H1 (cell line): ENCODE data around the gene CELF1. TPM values are rescaled to one million over a fixed set of nuclear protein-coding genes. Genes with fewer than 3 reads are reported as not detected.

Experiments used
- CTCF ChIA-PET: fragments of 300-600 bp; sonication (Branson Sonifier 250); formaldehyde crosslinking; loops from one replicate; lab custom pipeline; 2021; ENCODE audit not compliant: partially characterized antibody; lab: Charles Lee
- POLR2A ChIA-PET: fragments of 300-600 bp; sonication (Branson Sonifier 250); formaldehyde crosslinking; loops from one replicate; lab custom pipeline; 2021; ENCODE audit warnings: inconsistent platforms; ENCODE audit not compliant: partially characterized antibody; lab: Charles Lee
- DNase-seq, 2 experiments: peaks; one replicate each; pipeline versions ENCODE4 v3.0.0 to v3.0.0-alpha.2; 2010 to 2022; ENCODE audit warnings: low spot score in 2 of 2, low read depth in 1 of 2, mixed read lengths in 1 of 2
- FAIRE-seq: peaks from 2 replicates; lab custom pipeline; 2011; peaks lifted over from hg19 to GRCh38; lab: Jason Lieb, UNC
- H2AFZ ChIP-seq: 2 replicates; pipeline ENCODE4 v1.8.1; 2012; ENCODE audit warnings: low read length, inconsistent platforms
- H2AK5ac ChIP-seq: 2 replicates; pipeline ENCODE4 v1.6.1; 2013; ENCODE audit warnings: low read depth, low read length
- H2BK120ac ChIP-seq: replicated peaks from 2 replicates; pipeline ENCODE3; 2013; ENCODE audit warnings: low read depth, low read length, inconsistent platforms
- H2BK12ac ChIP-seq: 2 replicates; pipeline ENCODE4 v1.6.1; 2013; ENCODE audit warnings: low read depth, low read length
- H2BK15ac ChIP-seq: 2 replicates; pipeline ENCODE4 v1.6.1; 2013; ENCODE audit warnings: low read length
- H2BK20ac ChIP-seq: 2 replicates; pipeline ENCODE4 v1.6.1; 2013; ENCODE audit warnings: low read length
- H2BK5ac ChIP-seq: 2 replicates; pipeline ENCODE4 v1.6.1; 2013; ENCODE audit warnings: low read depth, low read length
- H3K14ac ChIP-seq: 2 replicates; pipeline ENCODE4 v1.6.1; 2013; ENCODE audit warnings: inconsistent platforms; ENCODE audit not compliant: insufficient read length
- H3K18ac ChIP-seq: 2 replicates; pipeline ENCODE4 v1.6.1; 2013; ENCODE audit warnings: low read length; ENCODE audit errors: extremely low read depth
- H3K23ac ChIP-seq: 2 replicates; pipeline ENCODE4 v1.6.1; 2013; ENCODE audit warnings: inconsistent platforms; ENCODE audit not compliant: insufficient read length
- H3K23me2 ChIP-seq: 2 replicates; pipeline ENCODE4 v1.6.1; 2013; ENCODE audit warnings: low read depth, low read length
- H3K27ac ChIP-seq: 2 replicates; pipeline ENCODE4 v1.6.1; 2011; ENCODE audit warnings: low read depth, low read length, inconsistent platforms
- H3K27me3 ChIP-seq, 4 experiments: replicated peaks in 1 of 4; 1 replicate in 1 of 4; 2 replicates in 3 of 4; pipeline versions ENCODE4 v1.6.1 to v1.8.1; 2011 to 2013; ENCODE audit warnings: low read length in 3 of 4, mild to moderate bottlenecking in 3 of 4, inconsistent platforms in 2 of 4, mixed read lengths in 2 of 4, moderate library complexity in 1 of 4; ENCODE audit not compliant: control insufficient read depth in 3 of 4, insufficient read depth in 3 of 4; ENCODE audit errors: extremely low read depth in 1 of 4
- H3K36me3 ChIP-seq, 4 experiments: 2 replicates each; pipeline versions ENCODE4 v1.6.1 to v1.8.1; 2011 to 2013; ENCODE audit warnings: mild to moderate bottlenecking in 4 of 4, low read length in 3 of 4, moderate library complexity in 2 of 4, control low read depth in 1 of 4, inconsistent platforms in 1 of 4; ENCODE audit not compliant: insufficient read depth in 4 of 4, control insufficient read depth in 2 of 4
- H3K4ac ChIP-seq: replicated peaks from 2 replicates; pipeline ENCODE3; 2013; ENCODE audit warnings: low read length, low read depth, mixed read lengths, inconsistent platforms; ENCODE audit not compliant: insufficient read length
- H3K4me1 ChIP-seq, 4 experiments: replicated peaks in 1 of 4; 1 replicate in 1 of 4; 2 replicates in 3 of 4; pipeline versions ENCODE4 v1.6.1 to v1.8.1; 2011 to 2013; ENCODE audit warnings: low read length in 3 of 4, inconsistent platforms in 2 of 4, mixed read lengths in 1 of 4; ENCODE audit not compliant: insufficient read depth in 4 of 4, control insufficient read depth in 3 of 4
- H3K4me2 ChIP-seq, 2 experiments: 2 replicates each; pipeline versions ENCODE4 v1.6.1 to v1.8.1; 2011 to 2013; ENCODE audit warnings: low read depth in 2 of 2, low read length in 2 of 2, control low read depth in 1 of 2, inconsistent platforms in 1 of 2, mild to moderate bottlenecking in 1 of 2; ENCODE audit not compliant: insufficient read depth in 1 of 2
- H3K4me3 ChIP-seq, 4 experiments: fragments of 200-600, 300-600 bp in 1 of 4; sonication (generic), shearing (Covaris generic), sonication (Bioruptor Twin) in 1 of 4; 2 replicates each; pipeline versions ENCODE4 v1.5.1 to v1.8.1; 2011 to 2016; ENCODE audit warnings: low read length in 4 of 4, low read depth in 3 of 4, control low read depth in 2 of 4, inconsistent platforms in 2 of 4, mild to moderate bottlenecking in 2 of 4, mixed read lengths in 1 of 4, moderate library complexity in 1 of 4; ENCODE audit not compliant: insufficient read depth in 2 of 4; ENCODE audit errors: extremely low read depth in 1 of 4
- H3K56ac ChIP-seq: replicated peaks from 2 replicates; pipeline ENCODE3; 2013; ENCODE audit warnings: low read depth, mild to moderate bottlenecking, mixed read lengths, low read length, inconsistent platforms; ENCODE audit not compliant: insufficient read length
- H3K79me1 ChIP-seq: 2 replicates; pipeline ENCODE4 v1.6.1; 2013; ENCODE audit warnings: low read depth, low read length, control low read depth
- H3K79me2 ChIP-seq, 2 experiments: 2 replicates each; pipeline versions ENCODE4 v1.6.1 to v1.8.1; 2012 to 2013; ENCODE audit warnings: low read length in 2 of 2, mild to moderate bottlenecking in 2 of 2, inconsistent platforms in 1 of 2; ENCODE audit not compliant: insufficient read depth in 2 of 2, control insufficient read depth in 1 of 2
- H3K9ac ChIP-seq, 4 experiments: replicated peaks in 1 of 4; 1 replicate in 1 of 4; 2 replicates in 3 of 4; pipeline versions ENCODE4 v1.6.1 to v1.8.1; 2011 to 2013; ENCODE audit warnings: low read depth in 3 of 4, low read length in 3 of 4, control low read depth in 2 of 4, mild to moderate bottlenecking in 2 of 4, moderate library complexity in 2 of 4, inconsistent platforms in 1 of 4; ENCODE audit errors: extremely low read depth in 1 of 4
- H3K9me3 ChIP-seq, 2 experiments: 2 replicates each; pipeline versions ENCODE4 v1.6.1 to v1.8.1; 2012 to 2013; ENCODE audit warnings: mild to moderate bottlenecking in 2 of 2, moderate library complexity in 2 of 2, control low read depth in 1 of 2, inconsistent platforms in 1 of 2, low read depth in 1 of 2, low read length in 1 of 2, mixed read lengths in 1 of 2; ENCODE audit not compliant: insufficient read depth in 2 of 2
- H4K20me1 ChIP-seq, 2 experiments: replicated peaks in 1 of 2; 2 replicates each; pipeline versions ENCODE3 to v1.8.1; 2011 to 2013; ENCODE audit warnings: inconsistent platforms in 2 of 2, low read length in 2 of 2, mild to moderate bottlenecking in 1 of 2; ENCODE audit not compliant: insufficient read depth in 2 of 2, control insufficient read depth in 1 of 2
- H4K5ac ChIP-seq: 2 replicates; pipeline ENCODE4 v1.6.1; 2013; ENCODE audit warnings: low read length, low read depth, mixed read lengths, inconsistent platforms; ENCODE audit not compliant: insufficient read length
- H4K8ac ChIP-seq: 2 replicates; pipeline ENCODE4 v1.8.0; 2013; ENCODE audit warnings: mild to moderate bottlenecking, moderate library complexity, low read length, inconsistent platforms; ENCODE audit not compliant: insufficient read depth; ENCODE audit errors: extremely low read depth
- H4K91ac ChIP-seq: replicated peaks from 2 replicates; pipeline ENCODE3; 2013; ENCODE audit warnings: low read length, mixed read lengths, inconsistent platforms; ENCODE audit not compliant: insufficient read length
- GABPA ChIP-seq: IDR thresholded peaks from 2 replicates; pipeline ENCODE4 v1.6.1; 2011; ENCODE audit warnings: mild to moderate bottlenecking, low read length, moderate library complexity, borderline replicate concordance; ENCODE audit not compliant: insufficient read depth
- HDAC2 ChIP-seq, 2 experiments: fragments of 300-600 bp in 1 of 2; sonication (generic) in 1 of 2; IDR thresholded peaks; 2 replicates each; pipeline ENCODE4 v1.6.1; 2011 to 2012; ENCODE audit warnings: low read depth in 2 of 2, low read length in 2 of 2, mild to moderate bottlenecking in 2 of 2, moderate library complexity in 2 of 2, borderline replicate concordance in 1 of 2, inconsistent platforms in 1 of 2
- KDM4A ChIP-seq: IDR thresholded peaks from one replicate; pipeline ENCODE4 v1.7.1; 2012; ENCODE audit warnings: low read depth, mild to moderate bottlenecking, moderate library complexity, low read length, inconsistent platforms; ENCODE audit not compliant: severe bottlenecking
- TAF1 ChIP-seq: IDR thresholded peaks from 2 replicates; pipeline ENCODE4 v1.6.1; 2011; ENCODE audit warnings: mild to moderate bottlenecking, low read depth, low read length
- WGBS, 2 experiments: shearing (Covaris generic) in 1 of 2; methylation state at CpG; one replicate each; pipeline versions ENCODE4 v1.1.6 to v1.1.7; 2013 to 2015; ENCODE audit warnings: low lambda C conversion rate in 2 of 2, mixed read lengths in 2 of 2, inconsistent platforms in 1 of 2, low coverage in 1 of 2, missing lambda C conversion rate in 1 of 2; ENCODE audit not compliant: insufficient replicate concordance in 2 of 2, insufficient coverage in 1 of 2, insufficient read length in 1 of 2; ENCODE audit errors: extremely low coverage in 1 of 2, missing lambda C conversion rate in 1 of 2; 5-methylcytosine and 5-hydroxymethylcytosine counted together
- polyA plus RNA-seq, 7 experiments: library from polyadenylated mRNA; depleted of rRNA in 3 of 7; stranded (reverse) in 5 of 7; unstranded in 2 of 7; fragments of >200 nt in 5 of 7; fragments of 200-250 nt in 2 of 7; gene quantifications; 1 replicate in 5 of 7; 2 replicates in 1 of 7; 4 replicates in 1 of 7; pipeline versions ENCODE4 v1.2.1 to v1.2.3, GENCODE V29; 2011 to 2013; ENCODE audit warnings: missing spikeins in 2 of 7, mixed read lengths in 2 of 7
- total RNA-seq: library from RNA; stranded (reverse); fragmentation: NEBNext Ultra II Directional; extraction: Animal tissue kit (Norgen Biotek cat#: 25700); gene quantifications from 2 replicates; pipeline ENCODE4 v1.2.1, GENCODE V29; 2021

CELF1 gene
- total and polyA plus RNA-seq, 2 of the 8 experiments (the other 6 are each of a cell fraction or from before 2014, with no cell fraction given), result 131 to 197 TPM

DNA sequence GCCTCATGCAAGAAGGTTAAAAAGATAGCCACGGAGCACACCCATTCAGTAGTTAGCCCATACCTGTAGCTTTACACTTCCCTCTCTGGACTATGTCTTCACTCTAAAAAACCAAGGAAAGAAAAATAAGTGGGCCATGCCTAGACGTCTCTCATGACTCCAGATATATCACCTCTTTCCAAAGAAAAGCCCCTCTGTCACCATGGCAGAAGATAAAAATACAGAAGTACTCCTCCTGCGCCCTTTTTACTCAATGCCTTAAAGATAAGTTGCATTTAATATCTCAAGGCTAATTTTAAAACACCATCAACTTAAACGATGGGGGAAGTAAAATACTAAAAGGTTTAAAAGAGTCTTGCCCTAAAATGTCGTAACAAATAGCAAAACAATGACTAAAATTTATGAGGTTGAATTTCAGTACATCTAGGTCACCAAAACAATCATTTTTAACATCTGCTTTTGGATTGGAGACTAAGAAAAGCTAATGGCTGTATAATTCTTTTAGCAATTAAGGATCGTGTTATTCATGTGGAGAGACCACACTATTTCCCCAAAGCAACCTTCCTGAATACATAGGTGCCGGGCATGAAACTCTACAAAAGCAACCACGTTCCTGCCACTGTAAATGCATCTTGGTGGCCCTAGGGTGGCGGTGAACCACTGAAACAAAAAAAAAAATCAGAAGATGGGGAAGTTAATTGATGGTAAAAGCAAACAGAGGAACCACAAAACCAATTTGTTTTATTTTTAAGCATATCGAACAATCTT, 46.0 kb downstream of the CELF1 start:
- Histone ChIP-seq H3K79me2 (peaks cover 15 to 97% of the 10 kb centered on the region in 2 experiments), H3K9me3 (no peaks in the 10 kb centered on the region), H3K18ac (no peak overlapping the region), H3K4me2 (no peak overlapping the region), H2BK20ac (no peak overlapping the region), H3K23me2 (no peaks in the 10 kb centered on the region; the same call in 1 of the 2 replicates), H3K79me1 (peaks cover 6% of the 10 kb centered on the region), H2BK5ac (no peak overlapping the region), H2BK12ac (no peak overlapping the region), H3K4me3 (no peak overlapping the region), H2BK15ac (no peak overlapping the region), H3K27ac (no peak overlapping the region), H2BK120ac (no peak overlapping the region), H3K4me1 (peaks cover 0 to 9% (median 4%) of the 10 kb centered on the region in 4 experiments; a peak in 6 of 7 replicates), H4K8ac (no peak overlapping the region), H3K27me3 (no peaks in the 10 kb centered on the region), H4K5ac (no peak overlapping the region), H3K14ac (no peak overlapping the region), H4K20me1 (peaks cover 9 to 17% of the 10 kb centered on the region in 2 experiments), H3K23ac (no peak overlapping the region), H2AFZ (no peak overlapping the region), H3K4ac (no peak overlapping the region), H3K9ac (no peak overlapping the region), H4K91ac (no peak overlapping the region), H3K56ac (no peak overlapping the region), H3K36me3 (peaks cover 0 to 3% (median 0%) of the 10 kb centered on the region in 4 experiments; a peak in 1 of 8 replicates), H2AK5ac (no peak overlapping the region)
- no peak for FAIRE-seq
- DNase-seq, result no peak
- WGBS, 2 experiments, result 91% methylated on average over 10 of the region's 10 CpGs; no CpG with 5 or more reads in 1 of the 2 experiments
- ChIA-PET POLR2A (interaction anchor here (0.6 to 1.2 kb wide), 3 partner anchors 10 to 506 kb away, joined by 3 read pairs; no protein-coding TSS in a partner anchor), CTCF (interaction anchor here (0.5 to 1.1 kb wide), 5 partner anchors 9 to 58 kb away, joined by 3 to 4 read pairs (median 3); no protein-coding TSS in a partner anchor)
- TF ChIP-seq TAF1 (no peak), HDAC2 (IDR thresholded peaks at IDR 0.05; ENCODE audit: borderline replicate concordance in 1 of 2, low read depth in 2 of 2, low read length in 2 of 2) (no peak), KDM4A (no peak), GABPA (no peak)
